Posterior cingulate gyrus (tissue), 11 donors: ENCODE measurements around the gene WDR90.
"Not testable (repeated sequence)": the region's sequence is repeated elsewhere in the genome, so short reads cannot be mapped to it uniquely, and the experiment has no call there.

Experiments
- DNase-seq, 10 donors: peaks; one replicate each; pipeline versions ENCODE4 v3.0.0 to v3.0.0-alpha.2; 2020 to 2021; ENCODE audit warnings: mixed read lengths in 3 of 10
- intact Hi-C: fragments of 100-400 bp; cut with DNase I; formaldehyde crosslinking; loops from one replicate; pipeline ENCODE4 v1.15.1; 2023

Gene WDR90

GRCh38 chr16:684071-684794 is 35.1 kb downstream of the WDR90 start, which contains the start of gene JMJD8:
Gene JMJD8 (minus strand): TSS chr16:684334. CDS start chr16:684319, 15 bp downstream.
- DNase-seq: peak; percentile 96 to 99 (median 98)
- intact Hi-C loops: no loop called here

- intact Hi-C loops: no loop called here
- DNase-seq: peak in 1 of 10 donors; percentile 70
Measured at GRCh38 chr16:684961-685696, 36.0 kb downstream of the WDR90 start.

DNA sequence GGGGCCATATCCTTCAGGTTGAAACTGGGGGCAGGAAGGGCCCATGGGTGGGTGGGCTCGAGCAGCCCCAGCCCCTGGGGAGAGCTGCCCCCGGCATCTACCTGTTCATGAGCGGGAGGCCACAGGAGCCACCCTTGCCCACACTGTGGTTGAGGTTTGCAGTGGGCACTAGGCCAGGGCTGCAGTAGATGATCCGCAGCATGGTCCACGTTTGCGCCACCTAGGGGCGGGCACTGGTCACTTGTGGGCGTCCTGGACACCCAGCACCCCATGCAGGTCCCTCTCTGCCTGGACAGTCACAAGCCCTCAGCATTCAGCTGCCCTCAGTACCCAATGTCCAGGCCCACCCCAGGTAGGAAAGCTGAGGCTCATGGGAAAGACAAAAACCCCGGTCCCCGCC is 36.8 kb downstream of the WDR90 start:
- intact Hi-C loops: no loop called here
- peak in 1 of 10 donors; percentile 79 for DNase-seq

- peak in 1 of 10 donors; percentile 71 for DNase-seq
- intact Hi-C loops: no loop called here
Measured at GRCh38 chr16:686459-687260, 37.5 kb downstream of the WDR90 start.

GRCh38 chr16:687499-687898 is 38.3 kb downstream of the WDR90 start:
- intact Hi-C loops: no loop called here
- no peak for DNase-seq

DNA sequence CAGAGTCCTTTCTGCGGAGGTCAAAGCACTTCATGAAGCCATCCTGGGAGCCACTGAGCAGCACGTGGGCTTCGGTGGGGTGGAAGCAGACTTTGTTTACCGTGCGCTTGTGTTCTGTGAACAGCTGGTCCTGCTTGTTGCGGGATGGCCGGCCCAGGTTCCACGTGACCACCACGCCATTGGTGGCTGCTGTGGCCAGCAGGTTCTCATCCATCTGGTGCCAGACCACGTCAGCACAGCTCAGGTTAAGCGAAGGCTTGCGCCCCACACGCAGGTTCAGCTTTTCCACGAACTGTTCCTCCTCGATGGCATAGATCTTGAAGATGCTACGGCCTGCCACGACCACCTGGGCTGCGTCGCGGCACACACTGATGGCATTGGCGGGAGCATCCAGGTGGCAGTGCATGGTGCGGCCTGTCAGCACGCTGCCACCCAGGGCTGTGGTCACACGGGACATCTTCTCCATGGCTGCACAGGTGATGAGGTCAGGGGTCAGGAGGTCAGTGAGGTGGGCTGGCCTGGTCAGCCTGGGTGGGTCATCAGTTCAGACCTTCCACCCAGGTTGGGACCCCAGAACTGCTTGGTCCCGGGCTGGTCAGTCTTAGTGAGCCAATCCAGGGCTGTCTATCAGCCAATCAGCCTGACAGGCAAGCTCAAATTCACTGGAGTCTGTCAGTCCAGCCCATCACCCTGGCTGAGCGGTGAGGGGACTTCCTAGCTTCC is 40.2 kb downstream of the WDR90 start:
- DNase-seq: no peak
- intact Hi-C loops: no loop called here

- DNase-seq, intact Hi-C loops: not testable (repeated sequence)
Measured at GRCh38 chr16:691242-691641, 42.1 kb downstream of the WDR90 start.

DNA sequence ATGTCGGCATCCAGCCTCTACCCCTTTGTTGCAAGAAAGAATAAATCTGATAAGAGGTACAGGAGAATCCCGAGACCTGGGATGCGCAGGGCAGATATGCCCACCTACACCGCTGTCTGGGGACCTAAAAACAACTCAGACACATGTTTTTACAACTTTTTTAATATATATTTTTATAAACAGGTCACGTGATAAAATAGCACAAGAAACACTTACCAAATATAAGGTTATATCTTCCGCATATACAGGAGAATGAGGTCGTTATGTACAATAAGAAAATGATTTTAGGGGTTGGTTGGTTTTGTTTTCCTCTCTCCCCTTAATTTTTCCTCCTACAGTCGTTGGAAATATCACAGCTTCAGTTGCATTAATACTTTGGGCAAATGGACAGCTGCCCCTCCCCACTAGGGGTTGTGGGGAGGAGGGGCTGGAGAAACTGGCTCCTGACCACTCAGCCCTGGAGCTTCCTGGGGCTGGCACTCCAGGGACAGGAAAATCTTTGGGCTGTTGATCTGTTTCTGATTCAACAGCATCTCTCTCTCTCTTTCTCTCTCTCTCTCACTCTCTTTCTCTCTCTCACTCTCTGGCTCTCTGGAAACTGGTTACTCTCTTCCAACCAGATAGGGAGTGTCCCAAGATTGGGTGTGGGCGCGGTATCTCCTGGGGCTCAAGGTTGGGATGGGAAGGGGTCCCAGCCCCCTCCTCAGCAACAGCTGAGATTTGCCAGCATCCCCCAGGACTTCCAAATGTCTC is 43.4 kb downstream of the WDR90 start:
- DNase-seq: no peak
- intact Hi-C loops: no loop called here

DNA sequence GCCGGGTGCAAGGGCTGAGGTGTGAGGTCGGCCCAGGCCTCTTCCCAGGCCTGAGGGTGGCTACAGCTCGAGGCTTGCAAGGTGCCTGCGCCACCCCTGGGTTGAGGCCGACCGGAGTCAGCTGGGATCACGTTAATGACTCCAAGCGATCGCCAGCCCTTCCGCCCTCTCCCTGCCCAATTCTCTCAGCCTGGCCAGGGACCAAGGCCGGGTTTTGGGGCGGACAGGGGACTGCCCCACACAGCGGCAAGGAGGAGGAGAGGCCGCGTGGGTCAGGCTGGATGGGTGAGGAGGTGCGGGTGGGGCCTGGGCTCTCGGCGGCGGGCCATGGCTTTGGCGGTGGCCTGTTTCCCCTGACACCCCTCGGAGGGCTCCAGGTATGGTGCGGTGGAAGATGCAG is 44.2 kb downstream of the WDR90 start:
- intact Hi-C loops: no loop called here
- no peak for DNase-seq

DNA sequence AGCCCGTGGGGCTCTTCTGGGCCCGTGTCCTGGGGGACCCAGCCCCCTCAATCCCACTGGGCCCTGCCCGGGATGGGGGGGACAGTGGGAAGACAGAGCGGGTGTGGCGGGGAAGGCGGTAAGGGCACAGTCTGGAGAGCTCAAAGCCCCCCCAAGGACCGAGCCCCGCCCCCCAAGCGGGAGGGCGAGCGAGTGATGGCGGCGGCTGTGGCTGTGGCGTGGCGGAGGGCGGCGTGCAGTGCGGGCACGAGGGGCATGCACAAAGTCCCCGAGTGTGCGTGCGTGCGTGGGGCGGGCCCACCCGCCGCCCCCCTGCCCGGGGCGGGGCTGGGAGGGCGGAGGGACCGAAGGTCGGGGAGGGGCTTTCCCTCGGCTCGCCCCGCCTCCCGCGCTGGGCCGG is 44.6 kb downstream of the WDR90 start:
- DNase-seq: no peak
- intact Hi-C loops: no loop called here

DNA sequence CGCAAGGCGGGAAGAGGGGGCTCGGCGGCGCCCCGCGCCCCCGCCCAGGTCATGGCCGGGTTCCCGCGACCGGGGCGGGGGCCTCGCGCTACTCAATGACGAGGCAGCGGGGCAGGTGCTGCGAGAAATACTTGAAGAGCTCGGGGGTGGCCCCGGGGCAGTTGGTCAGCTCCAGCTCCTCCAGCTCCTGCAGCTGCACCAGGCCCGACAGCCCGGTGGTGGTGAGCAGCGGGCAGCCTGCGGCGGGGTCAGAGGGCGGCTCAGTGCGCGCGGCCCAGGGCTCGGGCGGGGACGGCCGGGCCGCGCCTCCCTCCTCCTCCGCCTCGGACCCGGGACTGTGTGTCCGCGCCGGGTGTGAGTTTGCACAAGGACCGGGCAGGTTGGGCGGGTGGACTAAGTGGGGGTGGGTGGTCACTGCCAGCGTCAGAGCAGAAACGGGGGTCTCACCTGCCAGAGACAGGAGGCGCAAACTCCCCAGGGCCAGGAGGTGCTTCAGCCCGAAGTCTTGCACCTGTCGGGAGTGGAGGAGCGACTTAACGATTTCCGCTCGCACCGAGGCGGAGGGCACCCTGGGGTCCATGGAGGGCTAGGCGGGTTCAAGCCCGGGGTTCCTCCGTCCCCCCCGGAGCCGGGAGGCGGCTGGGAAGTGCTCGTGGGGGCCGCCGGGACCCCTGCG is 45.2 kb downstream of the WDR90 start:
- peak in 1 of 10 donors; percentile 70 for DNase-seq
- intact Hi-C loops: no loop called here

DNA sequence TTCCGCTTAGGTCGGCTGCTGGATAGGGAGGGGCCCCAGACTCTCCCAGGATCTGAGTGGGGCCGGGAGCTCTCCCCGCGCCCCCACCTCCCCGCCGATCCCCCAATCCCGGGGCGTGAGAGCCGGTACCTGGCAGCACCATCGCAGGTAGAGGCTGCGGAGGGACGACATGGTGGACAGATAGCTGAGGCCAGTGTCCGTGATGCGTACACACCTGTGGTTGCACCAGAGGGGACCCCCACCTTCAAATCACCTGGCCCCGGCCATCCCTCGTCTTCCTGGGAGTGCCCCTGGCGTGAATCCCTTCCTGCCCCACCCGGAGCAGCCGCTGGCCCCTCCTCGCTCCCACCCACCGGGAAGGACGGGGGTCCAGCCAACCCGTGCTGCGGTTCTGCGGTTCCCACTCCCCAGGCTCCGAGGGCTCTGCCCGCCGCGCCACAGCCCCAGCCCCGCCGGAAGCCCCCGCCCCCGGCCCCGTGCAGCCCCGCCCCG is 45.7 kb downstream of the WDR90 start:
- intact Hi-C loops: no loop called here

DNA sequence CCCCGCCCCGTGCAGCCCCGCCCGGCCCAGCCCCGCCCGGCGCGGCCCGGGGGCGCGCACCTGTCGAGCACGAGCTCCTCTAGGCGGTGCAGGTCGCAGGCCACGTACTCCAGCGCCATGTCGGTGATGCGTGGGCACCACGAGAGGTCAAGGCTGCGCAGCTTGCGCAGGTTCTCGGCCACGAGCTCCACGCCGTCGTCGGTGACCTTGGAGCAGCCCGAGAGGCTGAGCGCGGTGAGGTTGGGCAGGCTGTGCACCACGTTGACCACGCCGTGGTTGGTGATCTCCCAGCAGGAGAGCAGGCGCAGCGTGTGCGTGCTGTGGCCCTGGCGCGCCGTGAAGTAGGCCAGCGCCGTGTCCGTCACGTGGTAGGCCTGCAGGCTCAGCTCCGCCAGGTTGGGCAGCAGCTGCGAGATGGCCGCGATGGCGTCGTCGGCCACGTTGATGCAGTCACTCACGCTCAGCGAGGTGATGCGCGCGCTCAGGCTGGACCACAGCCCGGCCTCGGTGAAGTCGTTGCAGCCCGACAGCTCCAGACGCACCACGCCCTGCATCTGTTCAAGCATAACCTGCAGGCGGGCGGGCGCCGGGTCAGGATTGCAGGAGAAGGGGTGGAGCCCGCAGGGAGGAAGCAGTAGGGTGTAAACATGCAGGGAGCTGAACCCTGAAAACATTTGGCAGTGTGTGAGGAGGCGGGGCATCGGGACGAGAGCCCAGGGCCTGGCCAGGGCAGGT is 46.4 kb downstream of the WDR90 start:
- intact Hi-C loops: no loop called here
- peak in 8 of 10 donors; percentile 63 to 96 (median 76) for DNase-seq

More for the DNA sequence above, 45.7 kb downstream of the WDR90 start:
- DNase-seq: peak in 1 of 10 donors; percentile 69

- intact Hi-C loops: no loop called here
- no peak for DNase-seq
Measured at GRCh38 chr16:698911-699671, 49.9 kb downstream of the WDR90 start.

- intact Hi-C loops: no loop called here
- no peak for DNase-seq
Measured at GRCh38 chr16:700684-701584, 51.8 kb downstream of the WDR90 start.

DNA sequence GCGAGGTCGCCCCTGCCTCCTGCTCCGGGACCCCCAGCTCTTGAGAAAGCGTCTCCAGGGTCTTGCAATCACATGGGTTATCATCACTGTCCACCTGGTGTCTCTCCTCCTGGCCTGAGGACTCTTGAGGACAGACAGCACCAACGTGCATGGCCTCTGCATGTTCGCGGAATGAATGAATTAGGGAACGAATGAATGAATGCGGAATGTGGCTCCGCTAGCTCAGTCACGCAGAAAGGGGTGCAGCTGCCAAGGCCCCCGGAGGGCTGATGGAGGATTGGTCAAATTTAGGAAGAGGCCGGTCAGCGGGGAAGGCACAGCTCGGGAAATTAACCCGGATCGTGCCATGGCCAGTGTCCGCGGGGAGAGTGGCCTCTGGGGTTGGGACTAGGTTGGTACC is 53.2 kb downstream of the WDR90 start:
- intact Hi-C loops: no loop called here

More for the DNA sequence above, 53.2 kb downstream of the WDR90 start:
- no peak for DNase-seq
